Activated CD8-positive, alpha-beta memory T cell treated with anti-CD3 and anti-CD28 coated beads for 4 hours (primary cell): Measurements from ENCODE around the gene DBNL.

Source experiments
- DNase-seq, 2 donors: peaks; one replicate each; pipeline ENCODE4 v3.0.0-alpha.2; 2020; ENCODE audit warnings: low read depth in 2 of 2

The DBNL gene

DNA sequence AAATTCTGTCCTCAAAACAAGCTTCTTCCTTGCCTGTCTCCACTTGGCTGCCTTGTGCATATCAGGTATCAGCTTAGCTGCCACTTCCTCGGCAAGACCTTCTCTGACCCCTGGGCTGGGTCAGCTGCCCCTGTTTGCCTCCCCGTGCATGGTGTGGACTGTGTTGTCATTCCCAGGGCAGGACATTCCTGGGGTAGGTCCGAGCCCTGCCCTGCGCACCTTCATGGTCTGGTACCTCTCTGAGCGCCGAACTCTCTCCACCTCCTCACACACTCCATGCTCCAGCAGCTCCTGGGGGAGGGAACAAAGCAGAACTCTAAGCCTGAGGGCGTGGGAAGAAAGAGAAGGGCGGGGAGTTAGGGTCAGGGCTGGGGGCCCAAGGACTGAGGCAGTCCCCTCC is 34.0 kb downstream of the DBNL start:
- no peak for DNase-seq

DNA sequence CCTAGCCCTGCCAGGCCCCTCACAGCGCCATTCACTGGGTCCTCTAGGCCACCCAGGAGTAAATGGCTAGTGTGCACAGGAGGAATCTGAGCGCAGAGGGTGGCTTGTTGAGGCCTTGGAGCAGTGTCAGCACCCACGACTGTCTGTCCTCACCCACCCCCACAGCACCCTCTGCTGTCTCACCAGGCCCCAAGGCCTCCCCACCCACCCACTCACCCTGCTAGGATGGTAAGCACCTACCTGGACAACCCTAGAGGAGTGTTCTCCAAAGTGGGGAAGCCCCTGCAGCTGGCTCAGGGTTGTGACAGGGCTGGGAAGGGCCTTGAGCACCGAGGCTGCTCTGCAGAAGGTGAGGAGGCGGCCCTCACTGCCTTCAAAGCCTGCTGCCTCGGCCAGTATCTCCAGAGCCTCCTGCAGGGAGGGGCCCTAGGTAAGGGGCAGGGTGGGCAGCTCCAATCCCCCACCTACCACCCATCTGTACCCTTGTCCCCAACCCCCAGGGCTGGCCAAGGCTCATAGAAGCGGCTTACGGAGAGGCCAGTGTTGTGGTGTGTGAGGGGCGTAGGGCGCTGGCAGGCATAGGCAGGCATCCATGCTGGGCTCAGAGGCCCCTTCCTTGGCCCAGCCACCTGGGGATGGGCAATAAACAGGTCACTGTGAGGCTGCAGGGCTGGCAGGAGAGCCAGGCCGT is 35.0 kb downstream of the DBNL start:
- no peak for DNase-seq

DNA sequence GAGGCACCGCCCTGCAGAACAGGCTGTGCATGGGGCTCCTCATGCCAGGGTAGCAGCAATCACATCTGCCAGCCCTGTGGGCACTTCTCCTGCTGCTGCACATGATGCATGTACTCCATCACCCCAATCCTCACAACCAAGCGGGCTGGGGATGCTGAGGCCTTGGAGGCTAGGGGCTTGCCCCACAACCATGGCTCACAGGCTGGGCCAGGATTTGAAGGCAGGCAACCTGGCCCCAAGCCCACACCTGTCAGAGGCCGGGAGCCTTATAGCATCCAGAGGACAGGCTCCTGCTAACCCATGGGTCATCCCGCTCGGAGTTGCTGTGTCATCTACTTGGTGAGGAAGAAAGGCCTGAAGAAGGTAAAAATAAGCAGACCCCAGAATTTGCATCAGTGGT is 35.6 kb downstream of the DBNL start:
- no peak for DNase-seq

DNA sequence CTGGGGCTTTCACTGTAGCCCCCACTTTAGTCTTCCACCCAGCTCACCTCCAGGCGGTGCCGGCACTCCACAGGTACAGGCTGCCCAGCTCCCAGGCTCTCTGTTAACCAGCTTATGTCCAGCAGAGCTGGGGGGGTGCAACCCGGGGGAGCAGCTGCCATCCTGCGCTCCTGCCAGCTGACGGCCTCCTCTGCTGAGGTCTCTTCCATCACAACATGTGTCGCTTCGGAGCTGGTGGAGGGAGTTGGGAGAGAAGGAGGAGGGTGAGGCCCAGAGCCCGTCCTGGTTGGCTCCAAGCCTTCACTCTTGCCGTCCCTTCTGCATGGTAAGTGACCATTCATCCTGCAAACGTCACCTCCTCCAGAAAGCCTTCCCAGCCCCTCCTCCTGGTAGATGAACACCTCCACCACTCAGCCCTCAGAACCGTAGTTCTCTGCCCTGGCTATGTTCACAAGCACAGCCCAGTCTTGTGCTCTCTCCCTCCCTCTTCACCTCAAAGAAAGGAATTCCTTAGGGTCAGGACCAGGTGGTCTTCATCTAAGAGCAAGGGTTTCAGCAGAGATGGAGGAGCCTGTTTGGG is 36.3 kb downstream of the DBNL start:
- DNase-seq: no peak

DNA sequence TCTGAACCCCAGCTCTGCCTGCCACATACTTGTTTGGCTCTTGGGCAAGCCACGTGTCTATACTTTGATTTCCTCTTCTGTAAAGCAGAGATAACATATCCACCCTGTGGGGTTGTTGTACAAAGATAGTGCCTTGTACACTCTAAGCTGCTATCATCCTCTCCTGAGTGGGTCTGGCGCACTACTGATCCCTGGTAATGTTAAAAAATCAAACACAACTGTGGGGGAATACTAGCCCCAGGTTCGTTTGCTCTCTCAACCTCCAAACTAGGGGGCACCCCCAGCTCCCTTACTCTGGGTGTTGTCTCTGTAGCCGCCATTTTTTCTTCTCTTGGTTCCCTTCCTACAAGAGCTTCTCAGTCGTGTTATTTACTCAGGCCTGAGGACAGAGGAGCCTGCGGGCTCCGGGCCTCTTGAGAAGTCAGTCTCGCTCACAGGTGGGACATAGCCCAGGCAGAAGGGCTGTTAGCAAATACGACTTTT is 36.8 kb downstream of the DBNL start:
- DNase-seq: no peak

DNA sequence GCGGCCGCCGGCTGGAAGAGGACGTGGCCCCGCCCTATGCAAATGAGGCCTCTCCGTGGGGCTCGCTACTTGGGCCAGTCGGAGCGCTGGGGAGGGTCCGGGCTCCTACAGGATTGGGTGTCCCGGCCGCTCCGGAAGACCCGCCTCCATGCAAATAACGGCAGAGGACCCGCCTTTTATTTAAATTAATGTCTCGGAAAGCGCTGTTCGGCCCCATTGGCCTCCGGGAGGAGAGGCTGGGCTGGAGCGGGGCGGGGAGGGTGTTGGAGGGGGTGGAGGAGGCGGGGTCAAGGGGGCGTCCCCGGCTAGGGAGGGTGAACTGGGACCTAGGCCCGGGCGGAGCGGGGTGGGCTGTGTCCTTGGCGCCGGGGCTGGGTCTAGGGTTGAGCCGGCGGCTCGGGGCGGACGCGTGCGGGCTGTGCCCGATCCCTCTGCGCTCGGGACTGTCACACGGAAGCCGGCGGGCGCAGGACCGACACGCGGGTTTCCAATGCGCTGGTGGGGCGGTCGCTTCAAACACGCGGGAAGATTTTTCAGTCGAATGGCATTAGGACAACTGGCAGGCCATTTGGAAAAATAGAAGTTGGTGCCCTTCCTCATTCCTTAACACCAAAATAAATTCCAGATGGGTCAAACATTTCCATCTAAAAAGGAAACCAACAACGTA is 38.2 kb downstream of the DBNL start:
- DNase-seq: peak; percentile 92 to 98

DNA sequence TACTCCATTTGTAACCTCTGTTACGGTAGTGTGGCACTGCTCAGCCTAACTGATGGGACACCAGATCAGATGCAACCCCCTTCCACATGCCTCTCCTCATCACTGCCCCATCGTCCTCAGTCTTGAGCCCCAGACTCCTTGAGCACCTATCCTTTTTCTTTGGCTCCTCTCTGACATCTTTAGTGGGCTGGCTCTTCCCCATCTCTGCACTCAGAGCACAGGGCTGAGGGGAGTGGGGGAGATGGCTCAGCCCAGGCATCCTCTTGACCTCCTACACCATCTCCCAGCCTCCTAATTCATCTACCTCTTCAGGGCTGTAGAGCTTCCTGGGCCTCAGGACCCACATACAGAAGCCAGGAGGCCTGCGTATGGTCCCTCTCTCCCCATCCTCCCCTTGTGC is 39.3 kb downstream of the DBNL start:
- no peak for DNase-seq

DNA sequence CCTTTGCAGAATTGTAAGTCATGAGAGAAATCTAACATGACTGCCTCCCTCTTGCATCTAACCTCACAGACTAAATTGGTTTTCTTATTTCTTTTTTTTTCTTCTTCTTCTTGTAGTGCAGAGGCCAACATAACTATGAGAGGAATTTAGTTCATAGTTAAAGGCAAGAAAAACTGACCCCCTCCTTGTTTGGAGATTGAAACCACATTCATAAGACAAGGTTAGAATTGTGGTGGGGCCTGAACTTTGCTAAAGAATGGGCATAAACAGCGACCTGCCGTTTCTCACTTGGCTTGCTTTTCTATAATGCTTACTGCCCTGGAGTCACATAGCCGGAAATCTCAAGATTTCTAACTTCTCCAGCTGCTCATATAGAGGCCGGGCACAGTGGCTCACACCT is 40.2 kb downstream of the DBNL start:
- DNase-seq: no peak

DNA sequence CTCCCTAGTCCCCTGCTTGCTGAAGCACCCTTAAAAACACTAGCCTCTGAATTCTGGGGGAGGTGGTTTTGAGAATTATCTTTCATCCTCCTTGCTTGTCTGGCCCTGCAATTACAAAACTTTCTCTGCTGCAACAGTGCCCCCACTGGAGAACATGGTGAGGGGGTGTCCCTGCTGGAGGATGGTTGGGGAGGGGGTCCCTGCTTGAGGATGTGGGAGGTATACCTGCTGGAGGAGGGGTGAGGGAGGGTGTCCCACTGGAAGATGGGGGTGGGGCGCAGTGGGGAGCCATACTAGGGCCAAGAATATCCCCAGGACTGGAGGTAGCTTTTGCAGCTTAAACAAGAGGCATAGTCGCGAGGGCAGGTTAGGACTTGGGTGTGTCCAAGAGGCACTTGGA is 41.0 kb downstream of the DBNL start:
- DNase-seq: no peak

DNA sequence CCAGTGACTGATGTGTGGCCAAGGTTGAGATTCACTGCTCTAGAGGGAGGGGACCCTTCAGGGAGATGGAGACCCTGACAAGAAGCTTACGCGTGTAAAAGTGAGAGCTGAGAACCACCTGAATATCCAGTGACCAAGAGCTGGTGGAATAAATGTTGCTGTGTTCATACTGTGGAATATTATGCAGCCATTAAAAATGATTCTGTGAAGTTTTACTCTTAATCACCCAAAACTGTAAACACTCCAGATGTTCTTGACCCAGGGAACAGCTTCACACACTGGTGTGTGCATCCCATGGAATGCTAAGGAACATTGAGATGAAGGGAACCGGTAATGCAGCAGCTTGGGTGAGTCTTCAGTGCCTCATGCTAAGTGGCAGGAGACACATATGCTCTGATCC is 42.1 kb downstream of the DBNL start:
- no peak for DNase-seq

DNA sequence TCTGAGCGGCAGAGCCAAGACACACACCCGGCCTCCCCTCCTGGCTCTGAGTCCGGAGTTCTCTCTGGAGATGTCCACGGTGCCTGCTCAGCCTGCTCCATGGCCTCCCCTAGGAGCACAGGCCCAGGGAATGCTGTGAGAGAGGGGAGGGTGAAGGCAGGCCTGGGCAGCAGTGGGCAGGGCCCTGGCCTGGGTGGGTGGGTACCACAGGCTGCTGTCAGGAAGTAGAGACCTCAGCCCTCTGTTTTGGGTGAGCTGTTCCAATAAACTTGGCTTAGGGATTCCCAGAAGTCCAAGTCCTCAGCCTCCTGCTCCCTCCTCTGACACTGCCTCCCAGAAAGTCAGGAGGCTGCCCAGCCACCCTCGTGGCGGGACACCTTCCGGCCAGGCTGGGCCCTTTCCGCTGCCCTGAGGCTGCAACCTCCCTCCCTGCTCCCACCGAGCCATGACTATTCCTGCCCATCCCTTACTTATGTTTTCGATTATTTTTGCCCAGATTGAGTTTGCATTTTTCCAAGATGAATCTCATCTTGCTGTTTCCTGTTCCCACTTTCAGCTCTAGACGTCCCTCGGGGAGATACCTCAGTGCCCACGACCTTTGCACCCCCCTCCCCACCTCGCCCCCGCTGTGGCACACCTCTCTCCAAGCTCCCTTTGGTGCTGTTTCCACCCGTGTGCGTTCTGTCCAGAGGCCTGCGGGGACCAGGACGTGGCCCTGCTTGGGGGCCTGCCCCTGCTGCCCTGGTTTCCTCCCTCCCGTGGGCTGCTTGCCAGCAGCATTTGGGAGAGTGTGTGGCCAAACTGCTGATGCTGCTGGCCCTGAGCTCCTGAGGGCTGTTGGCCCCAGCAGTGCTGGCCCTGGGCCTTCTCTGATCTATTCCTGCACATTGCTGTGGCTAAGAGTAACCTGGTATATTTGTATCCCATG is 43.7 kb downstream of the DBNL start:
- no peak for DNase-seq

DNA sequence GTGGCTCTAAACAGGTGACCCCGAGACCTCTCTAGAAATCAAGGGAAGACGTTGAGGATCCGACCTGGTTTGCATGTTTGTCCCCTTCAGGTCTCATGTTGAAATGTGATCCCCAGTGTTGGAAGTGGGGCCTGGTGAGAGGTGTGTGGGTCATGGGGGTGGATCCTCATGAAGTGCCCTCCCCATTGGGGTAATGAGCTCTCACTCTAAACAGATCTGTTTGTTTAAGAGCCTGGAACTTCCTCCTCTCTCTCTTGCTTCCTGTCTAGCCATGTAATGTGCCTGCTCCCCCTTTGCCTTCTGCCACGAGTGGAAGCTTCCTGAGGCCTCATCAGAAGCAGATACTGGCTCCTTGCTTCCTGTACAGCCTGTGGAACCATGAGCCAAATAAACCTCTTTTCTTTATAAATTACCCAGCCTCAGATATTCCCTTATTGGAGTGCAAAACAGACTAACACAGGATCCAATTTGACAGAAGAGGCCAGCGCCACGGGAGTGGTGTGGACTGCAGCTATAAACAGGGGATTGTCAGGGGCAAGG is 48.7 kb downstream of the DBNL start:
- no peak for DNase-seq

DNA sequence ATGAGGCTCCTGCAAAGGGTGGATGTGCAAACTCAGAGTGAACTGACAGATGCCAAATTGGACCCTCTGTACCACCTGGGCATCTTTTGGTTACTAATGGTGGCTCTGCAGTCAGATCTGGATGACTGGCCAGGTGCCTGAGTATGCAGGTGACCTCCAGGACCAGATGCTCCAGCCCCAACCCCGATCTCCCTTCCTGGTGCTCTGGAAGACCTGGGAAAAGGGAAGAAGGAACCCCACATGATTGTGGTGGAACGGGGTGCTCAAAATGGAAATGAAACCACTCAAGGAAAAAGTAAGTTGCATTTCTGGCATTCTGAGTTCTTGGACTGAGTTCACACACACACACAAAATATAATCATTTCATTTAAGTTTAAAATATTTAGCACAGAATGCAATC is 49.9 kb downstream of the DBNL start:
- DNase-seq: no peak

DNA sequence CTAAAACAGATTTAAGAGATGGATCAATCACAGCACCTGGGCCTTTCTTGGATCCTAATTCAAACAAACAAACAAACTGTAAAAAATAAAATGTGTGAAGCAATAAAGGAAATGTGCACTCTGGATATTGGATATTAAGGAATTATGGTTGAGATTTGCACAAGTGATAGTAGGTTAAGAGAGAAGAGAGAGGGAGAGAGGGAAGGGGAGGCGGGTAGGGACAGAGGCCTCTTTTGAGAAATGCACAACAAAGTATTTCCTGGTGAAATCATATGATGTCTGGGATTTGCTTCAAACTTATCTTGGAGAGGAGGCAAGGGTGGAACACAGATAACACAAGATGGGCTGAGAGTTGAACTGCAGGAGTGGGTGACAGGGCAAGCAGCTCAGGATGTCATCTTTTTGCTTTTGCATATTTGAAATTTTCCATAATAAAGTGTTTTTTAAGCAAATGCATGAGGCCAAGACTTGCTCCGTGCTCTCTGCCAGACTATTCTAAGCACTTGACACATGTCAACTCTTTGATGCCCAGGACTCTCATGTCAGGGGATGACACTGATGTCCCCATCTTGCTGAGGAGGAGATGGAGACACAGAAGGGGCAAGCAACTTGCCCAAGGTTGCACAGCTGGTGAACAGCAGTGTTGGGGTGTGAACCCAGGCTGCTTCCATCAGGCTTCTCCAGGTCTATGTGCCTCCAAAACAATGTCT is 50.5 kb downstream of the DBNL start:
- DNase-seq: no peak

DNA sequence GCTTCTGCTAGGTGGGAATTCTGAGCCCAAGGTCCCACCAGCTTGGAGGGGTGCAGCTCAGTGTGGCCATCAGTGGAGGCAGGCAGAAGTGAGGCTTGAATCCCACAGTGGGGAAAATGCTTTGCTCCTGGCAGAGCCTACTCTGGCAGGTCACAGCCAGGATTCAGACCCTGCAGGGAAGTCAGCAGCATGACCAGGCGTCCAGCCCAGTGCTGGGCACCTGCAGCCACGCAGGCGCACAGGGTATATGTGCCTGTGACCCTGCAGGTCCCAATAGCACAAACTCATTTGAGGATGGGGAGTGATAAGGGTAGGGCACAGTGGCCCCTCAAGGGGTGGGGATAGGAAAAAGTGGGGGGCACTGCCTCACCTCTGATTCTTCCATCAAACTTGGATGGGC is 51.3 kb downstream of the DBNL start:
- no peak for DNase-seq

DNA sequence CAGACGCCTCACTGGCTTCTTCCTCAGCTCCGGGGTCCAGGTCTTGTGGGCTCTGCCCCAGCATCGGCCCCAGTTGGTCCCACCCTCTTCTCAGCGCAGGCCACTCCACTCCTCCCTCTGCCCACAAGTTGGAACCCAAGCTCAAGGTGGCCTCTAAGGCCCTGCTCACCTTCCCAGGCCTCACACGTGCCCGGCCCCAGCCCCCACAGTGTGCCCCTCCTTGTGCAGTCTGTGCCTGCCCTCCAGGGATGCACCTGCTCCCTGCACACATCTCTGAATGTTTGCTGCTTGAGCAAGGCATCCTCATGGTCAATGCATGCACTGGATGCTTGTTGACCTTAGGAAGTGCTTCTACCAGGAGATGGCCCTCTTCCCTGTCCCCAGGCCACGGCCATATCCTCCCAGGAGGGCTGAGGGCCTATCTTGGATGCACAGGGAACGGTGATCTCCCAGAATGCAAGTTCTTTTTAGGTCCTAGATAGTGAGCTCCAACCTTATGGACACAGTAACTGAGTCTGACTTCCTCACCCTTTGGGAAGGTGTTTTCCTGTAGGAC is 51.9 kb downstream of the DBNL start:
- no peak for DNase-seq

DNA sequence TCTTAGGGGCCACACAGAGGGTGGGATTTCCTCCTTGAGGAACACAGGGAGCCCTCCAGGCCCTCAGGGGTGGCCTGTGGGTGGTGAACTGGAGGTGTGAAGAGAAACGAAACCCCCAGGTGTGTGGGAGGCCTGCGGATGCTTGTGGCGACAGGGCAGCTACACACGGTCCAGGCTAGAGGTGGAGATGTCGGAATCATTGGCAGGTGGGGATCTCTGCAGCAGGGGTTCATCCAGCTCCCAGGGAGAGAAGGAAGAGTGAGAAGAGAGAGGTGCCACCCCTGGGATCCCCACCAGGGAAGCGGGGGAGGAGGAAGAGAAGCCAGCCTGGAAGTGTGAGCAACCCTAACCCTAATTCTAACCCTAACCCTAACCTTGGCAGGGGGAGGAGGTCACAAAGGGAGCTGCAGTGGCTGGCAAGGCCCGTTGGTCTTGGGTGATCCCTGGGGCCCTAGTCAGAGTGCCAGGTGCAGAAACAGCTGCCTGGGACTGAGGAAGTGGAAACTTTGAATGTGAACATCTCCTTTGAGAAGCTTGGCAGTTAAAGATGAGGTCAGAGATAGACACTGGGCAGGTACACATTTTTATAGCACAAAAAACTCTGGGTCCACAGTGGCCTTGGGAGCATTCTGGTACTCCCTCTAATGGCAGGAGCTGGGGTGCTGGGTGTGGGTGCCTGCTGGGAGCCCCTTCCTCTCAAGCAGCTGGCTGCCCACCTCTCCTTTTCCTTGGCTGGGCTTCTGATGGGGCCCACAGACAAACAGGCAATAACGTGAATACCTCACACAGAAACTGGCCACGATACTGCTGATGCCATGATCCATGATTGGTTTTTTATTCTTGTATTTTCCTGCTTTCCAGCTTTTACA is 52.8 kb downstream of the DBNL start:
- DNase-seq: no peak

DNA sequence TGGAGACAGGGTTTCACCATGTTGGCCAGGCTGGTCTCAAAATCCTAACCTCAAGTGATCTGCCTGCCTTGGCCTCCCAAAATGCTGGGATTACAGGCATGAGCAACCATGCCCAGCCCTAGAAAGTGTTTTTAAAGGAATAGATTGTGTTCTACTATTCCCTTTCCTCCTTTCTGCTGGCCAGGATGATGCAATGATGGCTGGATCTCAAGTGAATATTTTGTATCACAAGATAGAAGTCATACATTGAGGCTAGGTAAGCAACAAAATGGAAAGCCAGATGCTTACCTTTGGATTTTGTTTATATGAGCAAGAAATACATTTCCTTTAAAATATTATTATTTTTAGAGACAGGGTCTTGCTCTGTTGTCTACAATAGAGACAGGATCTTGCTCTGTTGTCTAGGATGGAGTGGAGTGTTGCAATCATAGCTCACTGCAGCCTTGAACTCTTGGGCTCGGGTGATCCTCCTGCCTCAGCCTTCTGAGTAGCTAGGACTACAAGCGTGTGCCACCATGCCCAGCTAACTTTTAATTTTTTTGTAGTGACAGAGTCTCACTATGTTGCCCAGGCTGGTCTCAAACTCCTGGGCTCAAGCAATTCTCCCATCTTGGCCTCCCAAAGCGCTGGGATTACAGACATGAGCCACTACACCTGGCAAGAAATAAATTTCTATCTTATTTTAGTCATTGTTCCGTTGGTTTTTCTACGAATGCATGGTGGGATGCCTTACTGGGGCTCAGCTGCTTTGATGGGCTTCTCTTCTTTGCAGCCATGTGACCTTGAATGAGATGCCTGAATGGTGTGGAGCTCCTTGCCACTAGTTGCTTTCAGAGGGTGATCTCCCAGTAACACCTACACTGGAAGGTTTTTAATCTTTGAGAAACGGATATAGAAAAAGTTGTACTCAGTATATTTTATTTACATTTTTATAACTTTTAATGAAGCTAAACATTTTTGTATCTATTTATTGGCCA is 53.9 kb downstream of the DBNL start:
- DNase-seq: no peak

DNA sequence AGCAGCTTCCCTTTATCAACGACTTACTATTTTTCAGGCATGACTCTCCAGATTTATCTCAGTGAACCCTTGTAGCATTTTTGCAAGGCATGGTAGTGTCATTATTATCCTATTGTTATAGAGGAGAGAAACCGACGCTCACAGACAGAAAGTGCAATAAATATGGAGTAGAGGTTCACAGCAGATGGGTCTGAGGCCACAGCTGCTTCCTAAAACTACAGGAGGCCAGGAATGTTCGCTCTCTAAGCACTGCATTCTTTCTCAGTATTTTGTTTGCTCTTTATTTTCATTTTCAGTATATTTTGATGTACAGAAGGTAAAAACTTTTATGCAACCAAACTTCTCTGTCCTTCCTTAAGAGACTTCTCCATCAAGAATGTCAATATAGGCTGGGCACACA is 55.2 kb downstream of the DBNL start:
- no peak for DNase-seq
